Breast epithelium (tissue), 4 donors: Measurements from ENCODE around the gene ADARB1. TPM values are rescaled to one million over a fixed set of nuclear protein-coding genes. Genes with fewer than 3 reads are reported as not detected.
"Not testable (repeated sequence)": the region's sequence is repeated elsewhere in the genome, so short reads cannot be mapped to it uniquely, and the experiment has no call there.

Experiments
- DNase-seq, 2 donors: peaks; one replicate each; pipeline ENCODE4 v3.0.0-alpha.2; 2019; ENCODE audit warnings: low spot score in 2 of 2
- H3K27ac ChIP-seq, 2 donors: fragments of 200-600 bp; sonication (generic) in 1 of 2; one replicate each; pipeline ENCODE4 v1.5.1; 2016 to 2019; ENCODE audit warnings: mild to moderate bottlenecking in 1 of 2
- H3K27me3 ChIP-seq, 2 donors: fragments of 200-600 bp; sonication (generic) in 1 of 2; one replicate each; pipeline versions ENCODE4 v1.5.1 to v1.6.0; 2017 to 2019; ENCODE audit warnings: control low read depth in 1 of 2, mild to moderate bottlenecking in 1 of 2
- H3K36me3 ChIP-seq: fragments of 200-600 bp; one replicate; pipeline ENCODE4 v1.5.1; 2019
- H3K4me1 ChIP-seq, 2 donors: fragments of 200-600 bp; sonication (generic); one replicate each; pipeline ENCODE4 v1.5.1; 2016 to 2019; ENCODE audit warnings: control low read depth in 1 of 2
- H3K4me3 ChIP-seq, 3 donors: fragments of 200-600 bp; sonication (generic); 1 replicate in 2 of 3; 2 replicates in 1 of 3; pipeline ENCODE4 v1.5.1; 2016 to 2019; ENCODE audit warnings: mild to moderate bottlenecking in 3 of 3, moderate library complexity in 2 of 3
- H3K9me3 ChIP-seq, 2 donors: fragments of 200-600 bp; sonication (generic) in 1 of 2; one replicate each; pipeline ENCODE4 v1.5.1; 2016 to 2019; ENCODE audit warnings: control low read depth in 1 of 2
- CTCF ChIP-seq, 3 donors: fragments of 450-650 bp; IDR thresholded peaks; one replicate each; pipeline ENCODE4 v1.5.1; 2016 to 2017; ENCODE audit warnings: antibody characterized with exemption in 3 of 3, mild to moderate bottlenecking in 3 of 3, moderate library complexity in 3 of 3
- POLR2A ChIP-seq: fragments of 450-650 bp; IDR thresholded peaks from one replicate; pipeline ENCODE4 v1.6.1; 2016; ENCODE audit warnings: antibody characterized with exemption, mild to moderate bottlenecking, moderate library complexity
- POLR2AphosphoS5 ChIP-seq, 3 donors: sonication (generic); formaldehyde crosslinking; IDR thresholded peaks; one replicate each; pipeline ENCODE4 v1.6.1; 2017; ENCODE audit warnings: antibody characterized with exemption in 3 of 3
- intact Hi-C: fragments of 100-400 bp; cut with DNase I; formaldehyde crosslinking; loops from one replicate; pipeline ENCODE4 v1.15.1; 2023; ENCODE audit warnings: low total_unique reads
- total RNA-seq, 3 donors: library from RNA; depleted of rRNA; stranded (reverse); fragments of >200 nt; gene quantifications; one replicate each; pipeline ENCODE4 v1.1.0, GENCODE V29; 2016

The ADARB1 gene
- total RNA-seq, 3 donors from 2014 or later: 19.9 to 21.3 (median 20.0) TPM

GRCh38 chr21:45129189-45129923 is 55.0 kb downstream of the ADARB1 start:
- Histone ChIP-seq H3K9me3 (no peaks in the 10 kb centered on the region), H3K27ac (peak overlapping the region; percentile 68 to 88), H3K4me1 (no peaks in the 10 kb centered on the region), H3K27me3 (no peaks in the 10 kb centered on the region), H3K4me3 (no peak overlapping the region), H3K36me3 (no peaks in the 10 kb centered on the region)
- DNase-seq: no peak
- intact Hi-C loops: no loop called here
- TF ChIP-seq CTCF (IDR thresholded peaks at IDR 0.05): no peak
- TF ChIP-seq POLR2A: no peak
- TF ChIP-seq POLR2AphosphoS5 (IDR thresholded peaks at IDR 0.05): no peak

DNA sequence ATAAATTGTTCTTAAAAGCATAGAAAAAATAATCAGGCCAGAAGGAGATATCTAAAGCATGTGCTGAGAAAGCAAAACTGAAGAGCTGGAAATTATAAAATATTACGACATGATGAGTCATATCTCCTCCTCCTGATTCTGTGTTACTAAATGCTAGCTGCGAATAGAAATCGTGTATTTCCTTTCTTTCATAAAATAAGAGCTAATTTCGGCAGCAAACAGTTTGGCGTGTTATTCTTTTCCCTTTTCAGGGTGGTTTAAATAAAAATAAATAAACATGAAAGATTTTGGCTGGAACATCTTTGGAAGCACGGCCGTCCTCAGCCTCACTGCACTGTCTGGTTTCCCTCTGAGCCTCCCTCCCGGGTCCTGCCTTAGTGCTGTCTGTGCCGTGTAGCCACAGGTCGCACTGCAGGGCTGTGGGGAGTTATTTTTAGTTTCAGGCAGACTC is 56.0 kb downstream of the ADARB1 start:
- TF ChIP-seq POLR2AphosphoS5 (IDR thresholded peaks at IDR 0.05) (peak in 1 of 3 donors; percentile 35), POLR2A (no peak)
- Histone ChIP-seq H3K4me3 (peak overlapping the region in 1 of 3 donors; percentile 31), H3K36me3 (no peaks in the 10 kb centered on the region), H3K27me3 (no peaks in the 10 kb centered on the region), H3K4me1 (no peaks in the 10 kb centered on the region), H3K9me3 (no peaks in the 10 kb centered on the region), H3K27ac (peak overlapping the region; percentile 63 to 88)
- intact Hi-C loops: loop anchor here (5.0 kb wide), 1 partner anchor 183 kb away; no protein-coding TSS in a partner anchor
- no peak for DNase-seq

- intact Hi-C loops: loop anchor here (5.0 kb wide), 1 partner anchor 184 kb away; no protein-coding TSS in a partner anchor
- DNase-seq: no peak
- no peaks in the 10 kb centered on the region for H3K9me3 ChIP-seq
- H3K36me3 ChIP-seq: no peaks in the 10 kb centered on the region
- H3K4me1 ChIP-seq: no peaks in the 10 kb centered on the region
- no peak overlapping the region for H3K4me3 ChIP-seq
- peak overlapping the region in 1 of 2 donors; percentile 74 for H3K27ac ChIP-seq
- TF ChIP-seq CTCF (IDR thresholded peaks at IDR 0.05) (no peak), POLR2AphosphoS5 (IDR thresholded peaks at IDR 0.05) (no peak), POLR2A (no peak)
- H3K27me3 ChIP-seq: no peaks in the 10 kb centered on the region
Measured at GRCh38 chr21:45131537-45131999, 57.2 kb downstream of the ADARB1 start.

- Histone ChIP-seq H3K36me3 (no peaks in the 10 kb centered on the region), H3K4me3 (no peak overlapping the region), H3K27me3 (no peaks in the 10 kb centered on the region), H3K9me3 (no peaks in the 10 kb centered on the region), H3K4me1 (no peaks in the 10 kb centered on the region), H3K27ac (no peak overlapping the region)
- intact Hi-C loops: loop anchor here (5.0 kb wide), 1 partner anchor 186 kb away; no protein-coding TSS in a partner anchor
- no peak for DNase-seq
- TF ChIP-seq CTCF (IDR thresholded peaks at IDR 0.05): no peak
- no peak for TF ChIP-seq POLR2A
- no peak for TF ChIP-seq POLR2AphosphoS5 (IDR thresholded peaks at IDR 0.05)
Measured at GRCh38 chr21:45132841-45133573, 58.6 kb downstream of the ADARB1 start.

DNA sequence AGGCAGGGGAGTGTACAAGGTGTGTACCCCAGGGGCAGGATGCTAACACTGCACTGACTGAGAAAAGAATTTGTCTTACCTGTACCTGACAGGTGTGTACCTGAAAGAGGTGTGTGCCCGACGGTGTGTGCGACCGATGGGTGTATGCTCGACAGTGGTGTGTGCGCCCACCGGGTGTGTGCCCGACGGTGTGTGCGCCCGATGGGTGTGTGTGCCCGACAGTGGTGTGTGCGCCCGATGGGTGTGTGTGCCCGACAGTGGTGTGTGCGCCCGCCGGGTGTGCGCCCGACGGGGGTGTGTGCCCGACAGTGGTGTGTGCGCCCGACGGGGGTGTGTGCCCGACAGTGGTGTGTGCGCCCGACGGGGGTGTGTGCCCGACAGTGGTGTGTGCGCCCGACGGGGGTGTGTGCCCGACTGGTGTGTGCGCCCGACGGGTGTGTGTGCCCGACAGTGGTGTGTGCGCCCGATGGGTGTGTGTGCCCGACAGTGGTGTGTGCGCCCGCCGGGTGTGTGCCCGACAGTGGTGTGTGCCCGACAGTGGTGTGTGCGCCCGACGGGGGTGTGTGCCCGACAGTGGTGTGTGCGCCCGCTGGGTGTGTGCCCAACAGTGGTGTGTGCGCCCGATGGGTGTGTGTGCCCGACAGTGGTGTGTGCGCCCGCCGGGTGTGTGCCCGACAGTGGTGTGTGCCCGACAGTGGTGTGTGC is 59.3 kb downstream of the ADARB1 start:
- not testable (repeated sequence) for H3K4me1 ChIP-seq, DNase-seq
- intact Hi-C loops: loop anchor here (5.0 kb wide), 1 partner anchor 186 kb away; no protein-coding TSS in a partner anchor

More for the DNA sequence above, 59.3 kb downstream of the ADARB1 start:
- not testable (repeated sequence) for H3K27ac ChIP-seq, H3K36me3 ChIP-seq, H3K4me3 ChIP-seq, H3K9me3 ChIP-seq, H3K27me3 ChIP-seq
